ENCODE results near the gene PIGS.

PIGS gene

GRCh38 chr17:28532050-28532960 is 39.0 kb downstream of the PIGS start:
- H3K9ac ChIP-seq (ENCODE audit: low read depth in 1 of 2, low read length in 2 of 2) = peak overlapping the region in 1 of 2 donors; percentile 30
- no peaks in the 10 kb centered on the region for H3K9me3 ChIP-seq (ENCODE audit: control insufficient read depth in 2 of 2, low read length in 2 of 2)
- H3K36me3 ChIP-seq (ENCODE audit: control insufficient read depth in 2 of 2, insufficient read depth in 2 of 2, low read length in 2 of 2) = no peaks in the 10 kb centered on the region
- no peak overlapping the region for H3K4me3 ChIP-seq (ENCODE audit: low read length in 2 of 2)
- H3K27me3 ChIP-seq (ENCODE audit: control insufficient read depth in 2 of 2, insufficient read depth in 2 of 2, low read length in 2 of 2) = no peaks in the 10 kb centered on the region
- peak overlapping the region; percentile 48 to 54 for H3K27ac ChIP-seq (ENCODE audit: low read depth in 2 of 2, low read length in 2 of 2)
- H3K4me1 ChIP-seq (ENCODE audit: control insufficient read depth in 2 of 2, insufficient read depth in 2 of 2, low read length in 2 of 2) = peaks cover 24 to 62% of the 10 kb centered on the region in 2 donors

- peaks cover 35 to 62% of the 10 kb centered on the region in 2 donors for H3K4me1 ChIP-seq (ENCODE audit: control insufficient read depth in 2 of 2, insufficient read depth in 2 of 2, low read length in 2 of 2)
- H3K36me3 ChIP-seq (ENCODE audit: control insufficient read depth in 2 of 2, insufficient read depth in 2 of 2, low read length in 2 of 2) = no peaks in the 10 kb centered on the region
- H3K9ac ChIP-seq (ENCODE audit: low read depth in 1 of 2, low read length in 2 of 2) = no peak overlapping the region
- no peaks in the 10 kb centered on the region for H3K9me3 ChIP-seq (ENCODE audit: control insufficient read depth in 2 of 2, low read length in 2 of 2)
- H3K4me3 ChIP-seq (ENCODE audit: low read length in 2 of 2) = no peak overlapping the region
- no peaks in the 10 kb centered on the region for H3K27me3 ChIP-seq (ENCODE audit: control insufficient read depth in 2 of 2, insufficient read depth in 2 of 2, low read length in 2 of 2)
- no peak overlapping the region for H3K27ac ChIP-seq (ENCODE audit: low read depth in 2 of 2, low read length in 2 of 2)
Observed at GRCh38 chr17:28530926-28531325, 40.4 kb downstream of the PIGS start.

- Histone ChIP-seq H3K9ac (ENCODE audit: low read depth in 1 of 2, low read length in 2 of 2) (no peak overlapping the region), H3K27ac (ENCODE audit: low read depth in 2 of 2, low read length in 2 of 2) (no peak overlapping the region), H3K9me3 (ENCODE audit: control insufficient read depth in 2 of 2, low read length in 2 of 2) (no peaks in the 10 kb centered on the region), H3K4me1 (ENCODE audit: control insufficient read depth in 2 of 2, insufficient read depth in 2 of 2, low read length in 2 of 2) (peaks cover 41 to 64% of the 10 kb centered on the region in 2 donors), H3K4me3 (ENCODE audit: low read length in 2 of 2) (no peak overlapping the region), H3K27me3 (ENCODE audit: control insufficient read depth in 2 of 2, insufficient read depth in 2 of 2, low read length in 2 of 2) (no peaks in the 10 kb centered on the region), H3K36me3 (ENCODE audit: control insufficient read depth in 2 of 2, insufficient read depth in 2 of 2, low read length in 2 of 2) (no peaks in the 10 kb centered on the region)
Observed at GRCh38 chr17:28530250-28530649, 41.1 kb downstream of the PIGS start.

- H3K27ac ChIP-seq (ENCODE audit: low read depth in 2 of 2, low read length in 2 of 2) = peak overlapping the region; percentile 75 to 85
- H3K4me1 ChIP-seq (ENCODE audit: control insufficient read depth in 2 of 2, insufficient read depth in 2 of 2, low read length in 2 of 2) = peaks cover 50 to 72% of the 10 kb centered on the region in 2 donors
Observed at GRCh38 chr17:28529013-28529400, 42.3 kb downstream of the PIGS start.

GRCh38 chr17:28528327-28529012 is 42.9 kb downstream of the PIGS start:
- Histone ChIP-seq H3K27ac (ENCODE audit: low read depth in 2 of 2, low read length in 2 of 2) (peak overlapping the region; percentile 75 to 85), H3K27me3 (ENCODE audit: control insufficient read depth in 2 of 2, insufficient read depth in 2 of 2, low read length in 2 of 2) (no peaks in the 10 kb centered on the region), H3K9ac (ENCODE audit: low read depth in 1 of 2, low read length in 2 of 2) (peak overlapping the region in 1 of 2 donors; percentile 45), H3K9me3 (ENCODE audit: control insufficient read depth in 2 of 2, low read length in 2 of 2) (no peaks in the 10 kb centered on the region), H3K4me1 (ENCODE audit: control insufficient read depth in 2 of 2, insufficient read depth in 2 of 2, low read length in 2 of 2) (peaks cover 50 to 67% of the 10 kb centered on the region in 2 donors), H3K36me3 (ENCODE audit: control insufficient read depth in 2 of 2, insufficient read depth in 2 of 2, low read length in 2 of 2) (no peaks in the 10 kb centered on the region), H3K4me3 (ENCODE audit: low read length in 2 of 2) (no peak overlapping the region)

More at GRCh38 chr17:28529013-28529400, 42.3 kb downstream of the PIGS start:
- H3K9me3 ChIP-seq (ENCODE audit: control insufficient read depth in 2 of 2, low read length in 2 of 2) = no peaks in the 10 kb centered on the region
- H3K9ac ChIP-seq (ENCODE audit: low read depth in 1 of 2, low read length in 2 of 2) = peak overlapping the region in 1 of 2 donors; percentile 18
- no peaks in the 10 kb centered on the region for H3K36me3 ChIP-seq (ENCODE audit: control insufficient read depth in 2 of 2, insufficient read depth in 2 of 2, low read length in 2 of 2)
- no peaks in the 10 kb centered on the region for H3K27me3 ChIP-seq (ENCODE audit: control insufficient read depth in 2 of 2, insufficient read depth in 2 of 2, low read length in 2 of 2)
- H3K4me3 ChIP-seq (ENCODE audit: low read length in 2 of 2) = no peak overlapping the region

GRCh38 chr17:28527859-28528258 is 43.5 kb downstream of the PIGS start:
- Histone ChIP-seq H3K4me3 (ENCODE audit: low read length in 2 of 2) (no peak overlapping the region), H3K36me3 (ENCODE audit: control insufficient read depth in 2 of 2, insufficient read depth in 2 of 2, low read length in 2 of 2) (no peaks in the 10 kb centered on the region), H3K4me1 (ENCODE audit: control insufficient read depth in 2 of 2, insufficient read depth in 2 of 2, low read length in 2 of 2) (peaks cover 47 to 61% of the 10 kb centered on the region in 2 donors), H3K27ac (ENCODE audit: low read depth in 2 of 2, low read length in 2 of 2) (peak overlapping the region; percentile 75 to 85), H3K9me3 (ENCODE audit: control insufficient read depth in 2 of 2, low read length in 2 of 2) (no peaks in the 10 kb centered on the region), H3K9ac (ENCODE audit: low read depth in 1 of 2, low read length in 2 of 2) (peak overlapping the region in 1 of 2 donors; percentile 45), H3K27me3 (ENCODE audit: control insufficient read depth in 2 of 2, insufficient read depth in 2 of 2, low read length in 2 of 2) (no peaks in the 10 kb centered on the region)

GRCh38 chr17:28527181-28527681 is 44.1 kb downstream of the PIGS start:
- Histone ChIP-seq H3K36me3 (ENCODE audit: control insufficient read depth in 2 of 2, insufficient read depth in 2 of 2, low read length in 2 of 2) (no peaks in the 10 kb centered on the region), H3K9me3 (ENCODE audit: control insufficient read depth in 2 of 2, low read length in 2 of 2) (no peaks in the 10 kb centered on the region), H3K27me3 (ENCODE audit: control insufficient read depth in 2 of 2, insufficient read depth in 2 of 2, low read length in 2 of 2) (no peaks in the 10 kb centered on the region), H3K9ac (ENCODE audit: low read depth in 1 of 2, low read length in 2 of 2) (peak overlapping the region in 1 of 2 donors; percentile 45), H3K4me1 (ENCODE audit: control insufficient read depth in 2 of 2, insufficient read depth in 2 of 2, low read length in 2 of 2) (peaks cover 42 to 55% of the 10 kb centered on the region in 2 donors), H3K4me3 (ENCODE audit: low read length in 2 of 2) (no peak overlapping the region), H3K27ac (ENCODE audit: low read depth in 2 of 2, low read length in 2 of 2) (peak overlapping the region; percentile 75 to 85)

- no peaks in the 10 kb centered on the region for H3K27me3 ChIP-seq (ENCODE audit: control insufficient read depth in 2 of 2, insufficient read depth in 2 of 2, low read length in 2 of 2)
- no peaks in the 10 kb centered on the region for H3K36me3 ChIP-seq (ENCODE audit: control insufficient read depth in 2 of 2, insufficient read depth in 2 of 2, low read length in 2 of 2)
- no peak overlapping the region for H3K4me3 ChIP-seq (ENCODE audit: low read length in 2 of 2)
- H3K9ac ChIP-seq (ENCODE audit: low read depth in 1 of 2, low read length in 2 of 2) = peak overlapping the region in 1 of 2 donors; percentile 9
- H3K4me1 ChIP-seq (ENCODE audit: control insufficient read depth in 2 of 2, insufficient read depth in 2 of 2, low read length in 2 of 2) = peaks cover 41 to 53% of the 10 kb centered on the region in 2 donors
- no peak overlapping the region for H3K27ac ChIP-seq (ENCODE audit: low read depth in 2 of 2, low read length in 2 of 2)
- H3K9me3 ChIP-seq (ENCODE audit: control insufficient read depth in 2 of 2, low read length in 2 of 2) = no peaks in the 10 kb centered on the region
Observed at GRCh38 chr17:28526381-28526780, 44.9 kb downstream of the PIGS start.

- H3K27ac ChIP-seq (ENCODE audit: low read depth in 2 of 2, low read length in 2 of 2) = peak overlapping the region; percentile 82 to 86
- no peaks in the 10 kb centered on the region for H3K27me3 ChIP-seq (ENCODE audit: control insufficient read depth in 2 of 2, insufficient read depth in 2 of 2, low read length in 2 of 2)
- no peaks in the 10 kb centered on the region for H3K36me3 ChIP-seq (ENCODE audit: control insufficient read depth in 2 of 2, insufficient read depth in 2 of 2, low read length in 2 of 2)
- peak overlapping the region; percentile 12 to 37 for H3K4me3 ChIP-seq (ENCODE audit: low read length in 2 of 2)
- H3K4me1 ChIP-seq (ENCODE audit: control insufficient read depth in 2 of 2, insufficient read depth in 2 of 2, low read length in 2 of 2) = peaks cover 41 to 53% of the 10 kb centered on the region in 2 donors
- H3K9me3 ChIP-seq (ENCODE audit: control insufficient read depth in 2 of 2, low read length in 2 of 2) = no peaks in the 10 kb centered on the region
- H3K9ac ChIP-seq (ENCODE audit: low read depth in 1 of 2, low read length in 2 of 2) = peak overlapping the region; percentile 52 to 57
Observed at GRCh38 chr17:28524476-28525424, 46.6 kb downstream of the PIGS start.
